GM19395 (cell line): ENCODE measurements around the gene ANKRD36.
"Not testable (repeated sequence)": the region's sequence is repeated elsewhere in the genome, so short reads cannot be mapped to it uniquely, and the experiment has no call there.

ENCODE experiments used
- ATAC-seq: cut with Tn5 transposase; IDR thresholded peaks from one replicate; pipeline ENCODE4 v1.9.1; 2021; ENCODE audit warnings: mild to moderate bottlenecking, moderate library complexity; ENCODE audit not compliant: unreplicated experiment

The ANKRD36 gene

DNA sequence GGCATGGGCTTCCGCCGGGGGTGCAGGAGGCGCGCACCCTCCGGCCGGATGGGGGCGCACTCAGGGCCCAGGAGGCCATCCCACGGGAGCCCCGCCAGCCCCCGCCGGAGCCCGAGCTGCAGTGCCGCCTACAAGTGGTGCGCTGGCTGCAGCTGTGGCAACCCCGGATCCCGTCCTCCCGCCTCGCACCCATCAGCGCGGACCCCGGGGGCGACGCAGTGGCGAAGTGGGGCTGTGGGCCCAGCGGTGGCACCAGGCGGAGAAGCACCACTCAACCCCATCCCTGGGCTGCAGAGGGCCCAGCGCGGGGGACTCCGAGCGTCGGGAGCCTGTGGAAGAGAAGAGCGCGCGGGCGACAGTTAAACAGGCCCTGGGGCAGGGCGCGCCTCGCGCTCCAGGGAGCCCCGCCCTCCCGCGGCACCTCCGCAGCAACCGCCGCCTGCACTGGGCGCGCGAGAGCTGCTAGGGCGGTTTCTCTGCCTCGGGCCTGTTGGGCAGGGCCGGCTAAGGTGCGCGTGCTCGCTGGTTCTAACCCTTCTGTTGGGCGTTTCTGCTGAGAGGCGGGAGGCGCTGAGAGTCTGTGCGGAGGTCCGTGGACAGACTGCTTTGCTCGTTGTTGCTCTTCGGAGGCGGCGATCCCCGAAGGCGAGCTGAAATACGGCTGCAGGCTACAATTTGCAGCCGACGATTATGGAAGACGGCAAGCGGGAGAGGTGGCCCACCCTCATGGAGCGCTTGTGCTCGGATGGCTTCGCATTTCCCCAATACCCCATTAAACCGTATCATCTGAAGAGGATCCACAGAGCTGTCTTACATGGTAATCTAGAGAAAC lies at the start of gene ANKRD36:
ANKRD36 (plus strand) TSS at position 104 of the 832 bp plus-strand sequence; CDS start at position 691, 587 bp downstream.
- ATAC-seq = peak; percentile 94

DNA sequence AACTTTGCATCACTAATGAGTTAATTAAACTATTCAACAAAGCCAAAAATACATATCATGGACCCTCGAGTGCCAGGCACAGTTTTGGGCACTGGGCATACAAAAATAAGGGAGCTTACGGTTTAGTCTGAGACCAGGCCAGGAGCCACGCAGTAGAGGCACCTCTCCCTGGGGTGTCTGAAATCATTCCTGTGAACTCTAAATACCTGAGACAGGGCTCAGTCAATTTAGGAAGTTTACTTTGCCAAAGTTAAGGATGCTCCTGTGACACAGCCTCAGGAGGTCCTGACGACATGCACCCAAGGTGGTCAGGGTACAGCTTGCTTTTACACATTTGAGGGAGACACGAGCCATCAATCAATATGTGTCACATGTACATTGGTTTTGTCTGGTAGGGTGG lies 46.9 kb upstream of the ANKRD36 start:
- not testable (repeated sequence) for ATAC-seq

DNA sequence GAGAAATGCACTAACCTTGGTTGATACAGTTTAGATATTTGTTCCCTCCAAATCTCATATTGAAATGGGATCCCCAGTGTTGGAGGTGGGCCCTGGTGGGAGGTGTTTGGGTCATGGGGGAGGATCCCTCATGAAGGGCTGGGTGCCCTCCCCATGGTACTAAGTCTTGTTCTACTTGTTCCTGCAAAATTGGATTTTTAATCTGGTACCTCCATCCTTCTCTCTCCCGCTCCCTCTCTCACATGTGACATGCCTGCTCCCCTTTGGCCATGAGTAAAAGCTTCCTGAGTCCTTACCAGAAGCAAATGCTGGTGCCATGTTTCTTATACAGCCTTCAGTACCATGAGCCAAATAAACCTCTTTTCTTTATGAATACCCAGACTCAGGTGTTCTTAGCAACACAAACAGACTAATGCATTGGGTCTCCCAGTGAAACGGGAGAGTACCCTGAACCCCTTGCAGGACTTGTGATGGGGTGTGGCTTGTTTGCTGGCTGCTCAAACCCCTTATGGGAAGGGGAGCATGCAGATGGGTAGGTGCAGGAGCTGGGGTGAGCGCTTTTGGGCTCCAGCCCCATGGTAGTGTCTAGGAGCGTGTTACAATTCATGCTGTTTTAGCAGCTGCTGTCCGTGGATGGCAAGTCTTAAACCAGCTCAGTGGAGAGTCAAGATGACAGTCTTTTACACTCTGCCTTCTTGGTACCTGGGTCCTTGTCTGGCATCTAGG lies 45.5 kb upstream of the ANKRD36 start:
- ATAC-seq = no peak

DNA sequence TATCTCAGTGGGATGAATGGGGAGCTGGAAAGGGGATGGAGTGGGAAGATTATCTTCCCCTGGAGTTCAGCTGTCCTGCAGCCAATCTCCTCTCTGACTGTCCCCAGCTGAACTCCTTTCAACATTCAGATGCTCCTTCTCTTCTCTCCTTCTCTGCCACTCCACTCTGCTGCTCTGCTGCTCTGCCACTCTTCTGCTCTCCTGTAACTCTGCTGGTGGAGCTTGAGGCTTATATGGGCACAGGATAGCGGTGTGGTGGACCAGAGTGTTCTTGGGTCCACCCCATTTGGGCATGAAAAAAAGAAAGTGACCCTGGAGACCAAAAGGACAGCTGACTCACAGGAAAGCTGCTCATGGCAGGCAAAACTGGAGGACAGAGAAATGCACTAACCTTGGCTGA lies 44.9 kb upstream of the ANKRD36 start:
- no peak for ATAC-seq

DNA sequence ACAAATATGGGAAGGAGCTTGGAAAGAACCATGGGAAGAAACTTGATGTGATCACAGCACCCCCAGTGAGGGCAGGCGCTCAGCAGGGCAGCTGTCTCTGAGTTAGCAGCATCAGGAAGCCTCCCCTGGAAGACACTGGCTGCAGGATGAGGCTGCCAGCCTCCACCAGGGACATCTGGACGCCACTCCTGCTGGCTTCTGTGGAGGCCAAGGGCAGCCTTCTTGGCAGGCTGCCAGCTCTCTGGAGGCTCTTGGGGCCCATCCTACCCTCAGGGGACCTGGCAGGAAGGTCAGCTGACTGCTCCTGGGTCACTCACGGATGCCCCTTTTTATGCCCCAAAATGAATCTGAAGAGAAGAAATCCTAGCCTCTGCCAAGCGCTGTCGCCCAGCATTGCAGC lies 44.2 kb upstream of the ANKRD36 start:
- ATAC-seq = not testable (repeated sequence)

DNA sequence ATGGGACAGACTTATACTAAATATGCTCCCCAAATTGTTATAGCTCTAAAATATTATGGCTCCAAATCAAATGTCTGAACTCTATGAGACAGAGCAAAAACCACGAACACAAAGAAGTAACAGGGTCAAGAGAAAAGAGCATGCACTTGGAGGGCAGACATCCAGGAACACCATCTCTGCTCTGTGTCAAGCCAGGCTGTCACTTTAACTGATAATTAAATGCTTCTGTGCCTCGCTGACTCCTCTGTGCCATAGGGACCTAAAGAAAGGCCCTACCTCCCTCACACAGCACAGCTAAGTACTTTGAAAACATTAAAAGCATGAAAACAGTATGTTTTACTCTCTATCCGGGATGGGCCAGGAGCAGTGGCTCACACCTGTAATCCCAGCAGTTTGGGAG lies 42.0 kb upstream of the ANKRD36 start:
- ATAC-seq = not testable (repeated sequence)

DNA sequence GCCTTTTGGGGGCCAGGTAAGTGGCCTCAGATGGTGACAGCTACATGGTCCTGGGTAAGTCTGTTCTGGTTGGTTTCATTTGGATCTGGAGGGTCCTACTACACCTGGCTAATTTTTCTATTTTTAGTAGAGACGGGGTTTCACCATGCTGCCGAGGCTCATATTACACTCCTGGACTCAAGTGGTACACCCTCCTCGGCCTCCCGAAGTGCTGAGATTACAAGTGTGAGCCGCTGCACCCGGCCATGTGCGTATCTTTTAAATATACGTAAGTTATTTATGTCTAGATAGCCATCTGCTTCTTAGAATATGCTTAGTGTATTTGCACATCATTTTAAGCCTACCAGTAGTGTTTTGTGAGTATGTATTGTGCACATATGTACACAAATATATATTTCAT lies 35.7 kb upstream of the ANKRD36 start:
- ATAC-seq = not testable (repeated sequence)

DNA sequence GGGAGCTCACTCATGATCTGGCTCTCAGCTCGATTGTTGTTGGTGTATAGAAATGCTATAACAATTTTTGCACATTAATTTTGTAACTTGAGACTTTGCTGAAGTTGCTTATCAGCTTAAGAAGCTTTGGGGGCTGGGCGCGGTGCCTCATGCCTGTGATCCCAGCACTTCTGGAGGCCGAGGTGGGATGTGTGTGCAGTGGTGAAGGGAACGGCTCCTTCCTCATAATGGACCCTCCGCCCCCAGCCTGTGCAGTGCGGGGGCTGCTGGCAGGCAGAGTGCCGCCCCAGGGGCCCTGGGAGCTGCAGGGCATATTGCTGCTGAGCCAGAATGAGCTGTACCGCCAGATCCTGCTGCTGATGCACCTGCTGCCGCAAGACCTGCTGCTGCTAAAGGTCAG lies 32.1 kb upstream of the ANKRD36 start:
- not testable (repeated sequence) for ATAC-seq

DNA sequence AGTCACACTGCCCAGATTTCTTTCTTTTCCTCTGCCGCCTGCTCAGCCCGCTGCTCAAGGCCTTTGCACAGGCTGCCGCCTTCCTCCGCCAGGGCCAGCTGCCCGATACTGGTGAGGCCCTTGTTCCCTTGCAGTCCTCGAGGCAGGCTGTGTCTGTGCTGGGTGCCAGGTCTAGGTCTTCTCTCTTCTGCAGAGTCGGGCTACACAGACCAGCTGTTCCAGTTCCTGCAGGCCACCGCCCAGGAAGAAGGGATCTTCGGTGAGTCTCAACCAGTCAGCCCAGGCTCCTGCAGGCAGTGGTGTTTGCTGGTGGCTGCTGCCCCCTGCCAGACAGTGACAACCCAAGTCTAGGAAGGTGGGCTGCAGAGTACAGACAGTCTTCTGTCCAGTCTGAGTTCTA lies 30.7 kb upstream of the ANKRD36 start:
- not testable (repeated sequence) for ATAC-seq

DNA sequence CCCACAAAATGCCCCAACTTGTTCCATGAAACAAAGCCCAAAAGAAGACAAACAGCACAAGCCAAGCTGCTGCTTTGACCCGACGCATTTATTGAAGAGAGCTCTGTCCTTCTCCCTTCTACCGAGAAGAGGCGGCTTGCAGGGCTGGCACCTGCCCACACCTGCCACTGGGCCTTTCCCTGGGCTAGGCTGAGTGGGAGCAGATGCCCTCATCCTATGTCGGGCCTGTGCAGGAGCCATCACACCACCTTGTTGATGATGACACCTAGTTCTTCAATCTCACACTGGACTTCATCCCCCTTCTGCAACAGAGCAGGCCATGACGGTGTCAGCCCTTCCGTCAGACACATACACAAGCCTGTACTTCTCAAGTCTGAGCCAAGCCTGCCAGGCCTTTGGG lies 29.4 kb upstream of the ANKRD36 start:
- ATAC-seq = not testable (repeated sequence)

DNA sequence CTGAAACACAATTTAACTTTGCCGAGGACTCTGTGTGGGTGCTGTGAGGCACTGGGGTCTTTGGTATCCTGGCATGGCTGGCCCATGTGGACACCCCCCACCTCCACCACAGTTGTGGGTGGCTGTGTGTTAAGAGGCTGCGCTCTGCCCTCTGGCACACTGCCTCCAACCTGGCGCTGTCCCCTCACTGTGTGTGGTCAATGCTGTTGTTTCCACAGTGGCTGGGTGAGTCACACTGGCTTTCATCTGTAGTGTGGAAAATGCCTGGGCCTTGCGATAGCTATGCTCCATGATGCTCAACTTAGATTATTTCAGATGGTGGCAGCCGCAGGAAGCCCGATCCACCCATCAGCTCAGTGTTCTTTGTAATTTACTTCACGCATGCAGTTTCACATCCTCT lies 27.9 kb upstream of the ANKRD36 start:
- ATAC-seq = not testable (repeated sequence)

DNA sequence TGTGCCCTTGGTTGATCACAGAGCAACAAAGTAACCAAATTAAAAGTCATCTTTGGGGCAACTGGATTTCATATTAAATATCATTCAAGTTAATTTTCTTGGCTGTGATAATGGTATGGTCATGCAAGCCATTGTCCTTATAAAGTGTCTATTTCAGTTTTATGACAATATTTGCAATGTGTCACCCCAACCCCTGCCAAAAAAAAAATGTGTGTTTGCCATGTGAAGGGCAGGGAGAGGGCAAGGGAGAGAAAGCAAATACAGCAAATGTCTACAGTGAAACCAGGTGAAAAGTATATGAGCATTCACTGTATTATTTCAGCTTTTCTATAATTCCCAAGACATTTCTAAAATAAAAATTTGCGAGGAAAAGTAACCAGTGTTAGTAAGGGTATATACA lies 24.2 kb upstream of the ANKRD36 start:
- not testable (repeated sequence) for ATAC-seq

DNA sequence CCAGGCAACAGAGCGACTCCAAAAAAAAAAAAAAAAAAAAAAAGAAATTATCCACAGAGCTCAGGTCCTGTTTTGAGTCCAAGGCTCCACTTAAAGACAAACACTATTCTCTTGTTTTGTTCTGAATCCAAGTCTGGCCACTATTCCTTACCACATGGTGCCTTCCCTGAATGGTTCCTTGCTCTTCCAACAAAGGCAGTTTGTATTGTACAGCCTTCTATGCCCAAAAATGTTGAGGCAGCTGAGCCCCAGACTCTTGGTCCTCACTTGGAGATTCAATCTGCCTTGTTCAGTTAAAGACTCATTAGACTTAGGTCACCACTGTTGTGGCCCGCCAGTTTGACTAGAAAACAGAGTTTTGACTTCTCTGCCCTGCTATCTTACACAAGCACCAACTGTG lies 20.0 kb upstream of the ANKRD36 start:
- not testable (repeated sequence) for ATAC-seq

DNA sequence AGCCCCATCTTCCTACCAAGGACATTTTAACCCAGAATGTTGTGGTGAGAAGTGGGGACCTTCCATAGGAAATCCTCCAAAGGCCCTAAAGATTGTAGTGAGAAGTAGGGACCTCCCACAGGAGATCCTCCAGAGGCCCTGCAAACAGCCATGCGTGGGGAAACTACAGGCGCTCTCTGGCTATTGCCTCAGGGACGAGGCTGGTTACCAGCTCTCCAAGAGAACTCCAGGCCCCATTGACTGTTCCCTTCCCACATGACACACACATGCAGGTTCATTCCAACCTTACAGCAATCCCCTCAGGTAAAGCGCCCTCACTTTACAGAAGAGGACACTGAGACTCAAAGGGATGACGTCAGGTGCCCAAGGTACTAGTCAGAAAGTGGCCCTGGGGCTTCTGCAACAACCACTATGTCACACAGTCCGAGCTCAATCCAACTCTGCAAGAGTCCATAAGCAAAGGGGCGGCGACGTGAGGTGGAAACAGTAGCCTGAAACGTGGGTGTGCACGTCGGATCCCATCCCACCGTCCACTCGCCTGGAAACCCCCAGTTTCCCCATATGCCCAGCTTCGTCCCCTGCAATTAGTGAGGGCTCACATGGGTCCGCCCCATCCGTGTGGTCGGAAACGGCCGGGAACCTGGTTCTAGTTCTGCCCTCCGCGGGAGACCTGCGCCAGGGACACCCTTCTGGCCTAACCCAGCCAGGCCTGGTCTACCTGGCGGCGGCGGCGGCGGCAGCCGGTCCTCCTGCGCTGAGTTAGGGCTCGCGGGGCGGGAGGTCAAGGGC lies 18.8 kb upstream of the ANKRD36 start:
- not testable (repeated sequence) for ATAC-seq

DNA sequence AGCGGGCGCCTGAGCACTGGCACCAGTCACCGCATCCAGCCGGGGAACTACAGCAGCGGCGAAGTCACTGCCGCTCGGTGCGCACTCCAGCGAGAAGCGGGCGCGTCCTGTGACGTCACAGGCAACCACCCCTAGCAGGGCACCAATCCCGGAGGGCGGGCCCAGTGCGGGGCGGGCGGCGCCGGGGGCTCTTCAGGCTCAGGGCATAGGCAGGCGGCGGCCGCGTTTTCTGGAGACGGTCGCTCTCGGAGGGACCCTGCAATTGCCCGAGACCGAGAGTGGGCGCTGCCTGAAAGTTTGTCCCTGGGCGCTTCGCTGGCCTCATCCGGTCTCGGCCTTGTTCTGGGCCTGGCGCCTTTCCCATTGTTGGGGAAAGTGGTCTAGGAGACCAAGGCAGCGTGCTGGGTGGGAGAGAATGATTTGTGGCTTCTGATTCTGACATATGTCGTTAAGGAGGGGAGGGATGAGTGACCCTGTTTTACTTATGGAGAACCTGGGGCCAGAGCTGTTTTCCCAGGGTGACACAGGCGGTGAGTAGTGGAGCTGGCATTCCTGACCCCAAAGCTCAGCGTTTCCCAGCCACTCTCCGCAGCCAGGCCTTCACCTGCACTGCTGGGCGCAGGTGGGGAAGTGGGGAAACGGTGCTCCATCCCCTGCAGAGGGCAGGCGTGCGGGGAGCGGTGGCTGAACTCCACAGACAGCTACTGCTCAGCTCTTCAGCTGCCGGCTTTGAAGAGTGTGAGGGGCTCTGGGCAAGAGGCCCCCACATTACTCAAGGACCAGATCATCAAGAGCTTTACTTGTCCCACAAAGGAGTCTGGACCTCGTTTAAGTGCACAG lies 18.0 kb upstream of the ANKRD36 start, which contains the start of gene FAHD2B:
FAHD2B (minus strand) TSS at position 111 of the 840 bp plus-strand sequence. CDS start 3,176 bp downstream, outside the sequence.
- peak; percentile 88 for ATAC-seq

DNA sequence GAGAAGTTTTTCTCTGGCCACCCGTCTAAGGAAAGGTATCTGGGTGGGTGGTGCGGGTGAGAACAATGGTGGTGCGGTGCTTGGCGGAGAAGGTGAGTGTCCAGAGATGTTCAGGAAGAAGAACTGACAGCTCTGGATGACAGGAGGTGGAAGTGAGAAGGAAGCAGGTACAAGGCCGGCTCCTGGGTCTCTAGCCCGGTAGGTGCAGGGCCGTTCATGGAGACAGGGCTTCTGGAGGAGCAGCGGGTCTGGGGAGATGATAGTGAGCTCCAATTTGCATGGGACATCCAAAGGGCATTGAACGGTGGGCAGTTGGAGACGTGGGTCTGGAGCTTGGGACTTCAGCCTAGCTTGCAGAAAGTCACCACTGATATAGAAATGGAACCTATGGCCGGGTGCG lies 17.3 kb upstream of the ANKRD36 start:
- no peak for ATAC-seq

DNA sequence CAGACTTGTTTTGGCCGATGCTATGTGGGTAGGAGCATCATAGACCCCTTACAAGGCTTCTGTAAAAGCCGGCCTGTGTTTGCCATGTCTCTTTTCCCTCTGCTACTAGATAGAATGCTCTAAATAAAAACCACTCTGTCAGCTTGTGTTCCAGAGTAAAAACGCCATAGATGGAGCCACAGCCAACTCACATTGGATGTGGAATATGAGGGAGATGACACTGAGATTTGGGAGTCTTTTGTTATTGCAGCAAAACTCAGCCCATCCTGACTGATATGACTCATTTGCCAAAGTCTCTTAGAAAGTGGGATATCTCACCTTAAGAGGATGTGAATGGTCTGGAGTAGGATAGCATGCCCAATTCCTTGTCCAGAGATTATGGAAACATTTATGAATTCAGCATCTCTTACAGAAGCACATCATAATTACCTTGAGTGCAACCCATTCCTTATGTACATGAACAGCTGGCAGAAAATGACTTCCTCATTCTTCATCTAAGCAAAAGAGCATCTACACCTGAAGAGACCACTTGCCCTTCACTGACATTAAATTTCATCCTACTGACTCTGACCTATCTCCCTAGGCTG lies 14.1 kb upstream of the ANKRD36 start:
- ATAC-seq = not testable (repeated sequence)

DNA sequence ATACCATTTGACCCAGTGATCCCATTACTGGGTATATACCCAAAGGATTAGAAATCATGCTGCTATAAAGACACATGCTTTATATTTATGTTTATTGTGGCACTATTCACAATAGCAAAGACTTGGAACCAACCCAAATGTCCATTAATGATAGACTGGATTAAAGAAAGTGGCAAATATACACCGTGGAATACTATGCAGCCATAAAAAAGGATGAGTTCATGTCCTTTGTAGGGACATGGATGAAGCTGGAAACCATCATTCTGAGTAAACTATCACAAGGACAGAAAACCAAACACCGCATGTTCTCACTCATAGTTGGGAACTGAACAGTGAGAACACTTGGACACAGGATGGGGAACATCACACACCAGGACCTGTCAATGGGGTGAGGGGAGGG lies 6.1 kb upstream of the ANKRD36 start:
- ATAC-seq = not testable (repeated sequence)

DNA sequence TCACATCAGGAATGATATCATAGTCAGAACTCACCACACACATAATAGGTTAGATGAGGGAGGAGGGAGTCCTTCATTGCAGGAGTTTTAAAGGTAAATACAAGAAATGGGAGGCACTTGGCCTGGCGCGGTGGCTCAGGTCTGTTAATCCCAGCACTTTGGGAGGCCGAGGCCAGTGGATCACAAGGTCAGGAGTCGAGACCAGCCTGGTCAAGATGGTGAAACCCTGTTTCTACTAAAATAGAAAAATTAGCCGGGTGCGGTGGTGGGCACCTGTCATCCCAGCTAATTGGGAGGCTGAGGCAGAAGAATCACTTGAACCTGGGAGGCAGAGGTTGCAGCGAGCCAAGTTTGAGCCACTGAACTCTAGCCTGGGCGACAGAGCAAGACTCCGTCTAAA lies 1.7 kb upstream of the ANKRD36 start:
- ATAC-seq = not testable (repeated sequence)
